AG04449 (cell line): ENCODE data around the gene RALGPS1.

Experiments used
- CTCF ChIA-PET: fragments of 350-600 bp; formaldehyde crosslinking; extraction: SDS; loops from one replicate; lab custom pipeline; 2021; ENCODE audit warnings: antibody characterized with exemption; lab: Yijun Ruan, JAX
- POLR2A ChIA-PET: fragments of 400-600, 350-600 bp; formaldehyde crosslinking; extraction: SDS; loops from one replicate; lab custom pipeline; 2020; ENCODE audit warnings: antibody characterized with exemption, inconsistent platforms; lab: Yijun Ruan, JAX
- DNase-seq: peaks from one replicate; pipeline ENCODE4 v3.0.0-alpha.2; 2010; ENCODE audit warnings: low read depth, low spot score
- H3K4me3 ChIP-seq: 2 replicates; pipeline ENCODE4 v1.5.1; 2011; ENCODE audit warnings: low read depth, mild to moderate bottlenecking, control low read depth, low read length
- CTCF ChIP-seq: IDR thresholded peaks from one replicate; pipeline ENCODE4 v1.5.1; 2011; ENCODE audit warnings: mild to moderate bottlenecking, moderate library complexity, low read length, control low read depth, inconsistent platforms; ENCODE audit not compliant: insufficient read depth; ENCODE audit errors: missing control alignments

Gene RALGPS1

GRCh38 chr9:127219520-127219919, 304.9 kb downstream of the RALGPS1 start:
- no peak overlapping the region for H3K4me3 ChIP-seq
- POLR2A ChIA-PET, result no interaction called here
- DNase-seq, result no peak
- TF ChIP-seq CTCF, result no peak
- CTCF ChIA-PET, result interaction anchor here (1.0 kb wide), 1 partner anchor 9 kb away, joined by 4 read pairs; no protein-coding TSS in a partner anchor

- no peak for DNase-seq
- H3K4me3 ChIP-seq, result no peak overlapping the region
- ChIA-PET POLR2A (no interaction called here), CTCF (interaction anchor here (1.0 kb wide), 1 partner anchor 10 kb away, joined by 3 read pairs; no protein-coding TSS in a partner anchor)
- TF ChIP-seq CTCF, result no peak
Observed at GRCh38 chr9:127221695-127222094, 307.1 kb downstream of the RALGPS1 start.

GRCh38 chr9:127222388-127223095, 308.0 kb downstream of the RALGPS1 start:
- ChIA-PET CTCF (interaction anchor here (1.0 kb wide), 1 partner anchor 11 kb away, joined by 3 read pairs; no protein-coding TSS in a partner anchor), POLR2A (no interaction called here)
- no peak overlapping the region for H3K4me3 ChIP-seq
- no peak for DNase-seq
- TF ChIP-seq CTCF, result no peak

- DNase-seq, result no peak
- CTCF ChIA-PET, result interaction anchor here (1.9 to 2.7 kb wide), 2 partner anchors 8 to 12 kb away, joined by 6 to 17 read pairs; no protein-coding TSS in a partner anchor
- TF ChIP-seq CTCF, result no peak
- POLR2A ChIA-PET, result no interaction called here
- no peak overlapping the region for H3K4me3 ChIP-seq
Observed at GRCh38 chr9:127223266-127223665, 308.7 kb downstream of the RALGPS1 start.

GRCh38 chr9:127223810-127224177, 309.2 kb downstream of the RALGPS1 start:
- no peak for TF ChIP-seq CTCF
- POLR2A ChIA-PET, result interaction anchor here (1.2 kb wide), 1 partner anchor 227 kb away, joined by 3 read pairs; the partner anchor contains the start of gene RPL12
- DNase-seq, result no peak
- CTCF ChIA-PET, result interaction anchor here (1.4 to 2.7 kb wide), 4 partner anchors 9 to 24 kb away, joined by 4 to 17 read pairs (median 5); no protein-coding TSS in a partner anchor
- peak overlapping the region; percentile 64; the same call in 1 of the 2 replicates for H3K4me3 ChIP-seq
